ENCODE results near the gene OR1C1.

DNA sequence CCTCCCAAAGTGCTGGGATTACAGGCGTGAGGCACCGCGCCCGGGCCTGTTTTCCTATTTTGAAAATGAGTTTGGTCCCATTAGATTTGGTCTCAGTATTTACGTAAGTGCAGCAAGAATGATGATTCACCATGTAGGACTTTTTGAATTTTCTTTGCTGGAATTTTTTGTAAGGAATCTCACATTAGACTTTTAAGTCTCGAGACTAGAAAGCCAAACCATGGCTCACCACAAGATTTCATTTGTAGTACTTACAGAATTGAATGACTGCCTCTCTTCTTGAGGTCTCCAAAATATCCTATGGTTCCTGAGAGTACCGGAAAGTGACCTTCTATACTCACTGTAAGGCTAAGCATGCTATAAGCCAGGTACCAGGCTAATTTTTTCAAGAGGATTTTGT lies 12.7 kb downstream of the OR1C1 start:
- no peak for TF ChIP-seq ZNF274 (IDR thresholded peaks at IDR 0.05; ENCODE audit: low read depth, low read length)
- TF ChIP-seq SUZ12 (IDR thresholded peaks at IDR 0.05; ENCODE audit: extremely low read depth, insufficient read depth, insufficient read length) = no peak
- TF ChIP-seq YY1 (IDR thresholded peaks at IDR 0.05; ENCODE audit: insufficient read depth, insufficient read length) = no peak
